GM18520 (cell line): ENCODE measurements around the gene PTGDR.

ENCODE experiments used
- ATAC-seq: cut with Tn5 transposase; IDR thresholded peaks from one replicate; pipeline ENCODE4 v1.9.1; 2021; ENCODE audit not compliant: unreplicated experiment

Gene PTGDR

DNA sequence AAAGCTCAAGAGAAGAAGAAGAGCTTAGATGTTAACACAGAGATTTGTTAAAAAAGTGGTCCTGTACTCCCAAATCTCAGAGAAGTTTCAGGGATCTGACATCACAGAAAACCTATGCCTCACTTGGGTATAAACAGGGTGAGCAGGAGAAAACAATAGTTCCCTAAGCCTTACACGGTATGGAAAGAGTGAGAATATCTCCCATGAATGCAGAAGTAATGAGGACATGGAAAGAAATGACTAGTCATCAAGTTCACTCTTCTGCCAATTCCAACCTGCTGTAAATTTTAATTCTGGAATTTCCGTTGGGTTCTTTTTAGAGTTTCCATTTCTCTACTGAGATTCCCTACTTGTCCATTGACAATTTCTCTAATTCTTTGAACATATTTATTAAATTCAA is 40.4 kb downstream of the PTGDR start:
- ATAC-seq = no peak

DNA sequence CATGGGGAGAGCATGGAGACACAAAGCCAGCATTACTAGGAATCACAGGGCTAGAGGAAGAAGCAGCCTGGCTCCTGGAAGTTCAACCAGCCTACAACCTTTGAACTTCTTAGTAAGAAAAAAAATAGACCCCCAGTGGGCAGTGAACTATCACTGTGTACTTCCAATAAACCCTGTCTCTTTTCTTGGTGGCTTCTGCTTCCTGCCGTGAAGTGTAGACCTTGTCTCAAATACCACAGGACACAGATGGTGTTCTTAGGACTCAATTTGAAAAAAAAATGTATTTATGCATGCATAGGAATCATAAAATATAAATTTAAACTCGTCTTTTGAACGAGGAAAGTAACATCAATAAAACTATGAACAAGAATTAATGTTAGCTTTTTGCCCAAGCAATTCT is 43.0 kb downstream of the PTGDR start:
- no peak for ATAC-seq

GRCh38 chr14:52312931-52313355 is 45.4 kb downstream of the PTGDR start:
- no peak for ATAC-seq

DNA sequence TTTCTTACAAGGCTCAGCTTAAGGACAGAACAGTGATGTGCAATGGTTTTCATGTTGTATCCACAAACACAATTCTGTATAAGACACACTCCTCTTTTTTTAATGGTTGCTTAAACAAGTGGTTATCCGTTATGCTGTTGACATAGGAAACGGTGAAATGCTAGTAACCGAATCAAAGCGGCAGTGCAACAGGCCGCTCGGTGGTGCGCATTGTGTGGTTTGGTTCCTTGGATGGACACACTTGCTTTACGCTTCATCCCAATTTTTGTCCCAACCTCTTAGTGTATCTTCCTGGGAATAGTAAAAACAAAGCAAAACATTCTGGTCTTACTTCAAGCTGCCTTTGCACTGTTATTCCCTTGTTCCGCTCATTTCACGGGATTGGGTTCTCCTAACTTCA is 46.0 kb downstream of the PTGDR start:
- no peak for ATAC-seq

GRCh38 chr14:52313903-52314594 is 46.6 kb downstream of the PTGDR start, which contains the start of gene PTGER2:
Gene PTGER2 (plus strand): TSS chr14:52314312. CDS start chr14:52314549, 237 bp downstream.
- ATAC-seq = peak; percentile 40

DNA sequence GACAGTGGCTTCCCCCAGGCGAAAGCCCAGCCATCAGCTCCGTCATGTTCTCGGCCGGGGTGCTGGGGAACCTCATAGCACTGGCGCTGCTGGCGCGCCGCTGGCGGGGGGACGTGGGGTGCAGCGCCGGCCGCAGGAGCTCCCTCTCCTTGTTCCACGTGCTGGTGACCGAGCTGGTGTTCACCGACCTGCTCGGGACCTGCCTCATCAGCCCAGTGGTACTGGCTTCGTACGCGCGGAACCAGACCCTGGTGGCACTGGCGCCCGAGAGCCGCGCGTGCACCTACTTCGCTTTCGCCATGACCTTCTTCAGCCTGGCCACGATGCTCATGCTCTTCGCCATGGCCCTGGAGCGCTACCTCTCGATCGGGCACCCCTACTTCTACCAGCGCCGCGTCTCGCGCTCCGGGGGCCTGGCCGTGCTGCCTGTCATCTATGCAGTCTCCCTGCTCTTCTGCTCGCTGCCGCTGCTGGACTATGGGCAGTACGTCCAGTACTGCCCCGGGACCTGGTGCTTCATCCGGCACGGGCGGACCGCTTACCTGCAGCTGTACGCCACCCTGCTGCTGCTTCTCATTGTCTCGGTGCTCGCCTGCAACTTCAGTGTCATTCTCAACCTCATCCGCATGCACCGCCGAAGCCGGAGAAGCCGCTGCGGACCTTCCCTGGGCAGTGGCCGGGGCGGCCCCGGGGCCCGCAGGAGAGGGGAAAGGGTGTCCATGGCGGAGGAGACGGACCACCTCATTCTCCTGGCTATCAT is 47.3 kb downstream of the PTGDR start:
- ATAC-seq = no peak

DNA sequence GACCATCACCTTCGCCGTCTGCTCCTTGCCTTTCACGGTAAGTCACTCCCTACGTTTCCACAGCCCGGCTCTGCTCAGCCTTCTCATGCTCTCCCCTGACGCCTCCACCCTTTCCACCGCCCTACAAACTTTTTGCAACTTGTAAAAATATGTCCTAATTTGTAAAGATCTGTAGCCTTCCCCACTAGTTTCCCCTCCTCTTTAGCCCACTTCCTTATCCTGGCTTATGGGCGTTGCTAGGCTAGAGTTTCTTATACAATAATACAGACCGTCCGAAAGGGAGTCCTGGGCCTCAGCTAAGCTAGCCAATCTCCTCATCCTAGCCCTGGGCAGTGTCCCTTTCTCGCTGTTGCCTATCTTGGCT is 47.8 kb downstream of the PTGDR start:
- ATAC-seq = no peak

DNA sequence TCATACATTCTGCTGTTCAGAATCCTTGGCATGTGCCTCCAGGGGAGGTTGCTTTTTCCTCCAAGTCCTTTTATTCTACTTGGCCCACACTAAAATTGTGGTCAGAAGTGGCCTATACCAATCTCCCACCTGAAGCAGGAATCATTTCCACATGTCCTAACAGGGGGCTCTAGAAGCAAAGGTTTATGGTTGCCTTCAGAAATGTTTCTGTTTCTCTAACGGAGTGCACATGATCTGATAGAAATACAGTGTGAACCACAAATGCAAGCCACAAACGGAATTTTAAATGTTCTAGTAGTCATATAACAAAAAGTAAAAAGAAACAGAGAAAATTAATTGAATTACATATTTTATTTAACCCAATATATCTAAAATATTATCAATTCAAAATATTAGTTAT is 50.6 kb downstream of the PTGDR start:
- ATAC-seq = no peak

DNA sequence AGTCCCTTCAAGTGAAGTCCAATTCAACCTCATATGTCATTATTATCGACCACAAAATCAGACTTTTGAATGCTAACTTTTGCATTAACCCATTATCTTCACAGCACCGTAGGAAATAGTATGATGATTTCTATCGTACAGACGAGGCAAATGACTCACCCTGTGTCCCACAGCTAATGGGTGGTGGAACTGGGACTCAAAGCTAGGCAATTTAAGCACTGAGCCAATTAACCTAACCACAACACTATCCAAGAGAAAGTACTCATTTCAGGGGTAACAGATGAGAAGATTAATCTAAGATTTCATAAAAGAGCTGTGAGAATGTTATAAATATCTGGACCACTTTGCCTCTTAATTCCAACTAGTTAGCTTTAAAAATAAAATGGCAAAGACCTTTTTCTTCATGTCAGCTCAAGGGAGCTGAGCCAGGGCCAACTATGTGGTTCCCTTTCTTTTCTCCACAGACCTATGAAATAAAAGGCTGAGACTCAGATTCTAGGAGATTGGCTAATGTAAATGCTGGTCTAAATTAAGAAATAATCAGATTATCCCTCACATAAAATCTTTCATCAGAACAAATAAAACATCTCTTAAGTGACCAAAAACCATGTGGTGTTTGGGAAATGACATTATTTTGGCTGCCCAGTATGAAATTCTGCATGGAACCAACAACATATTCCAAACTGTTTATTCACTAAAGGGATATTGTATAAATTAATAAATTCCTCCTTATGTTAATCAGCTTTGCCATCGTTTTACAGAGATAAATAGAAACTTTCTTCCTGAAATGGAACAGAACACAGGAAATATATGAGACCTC is 51.5 kb downstream of the PTGDR start:
- no peak for ATAC-seq

DNA sequence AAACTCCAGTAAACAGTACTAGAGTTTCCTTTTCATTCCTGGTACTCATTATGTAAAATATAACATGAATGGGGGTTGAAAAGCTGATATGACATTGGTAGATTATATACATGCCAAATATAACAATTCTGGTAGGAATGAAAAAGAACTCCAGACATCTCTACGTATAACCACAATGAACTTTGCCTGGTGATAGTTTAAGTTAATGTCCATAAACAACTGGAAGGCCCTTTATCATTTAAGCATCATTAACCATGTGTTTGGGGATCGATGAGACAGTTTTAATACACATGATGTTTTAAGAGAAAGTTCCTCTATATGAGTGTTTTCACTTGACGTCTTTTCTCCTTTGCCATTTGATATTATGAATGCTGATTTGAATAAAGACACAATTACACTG is 52.4 kb downstream of the PTGDR start:
- ATAC-seq = no peak

GRCh38 chr14:52325126-52325525 is 57.6 kb downstream of the PTGDR start:
- peak; percentile 89 for ATAC-seq

GRCh38 chr14:52325630-52326029 is 58.1 kb downstream of the PTGDR start:
- no peak for ATAC-seq
